ENCODE results near the gene LRP8. TPM values are rescaled to one million over a fixed set of nuclear protein-coding genes. Genes with fewer than 3 reads are reported as not detected.

Gene LRP8
- total and polyA plus RNA-seq, 2 of the 4 experiments (the other 2 are of a cell fraction) = 12.0 to 12.1 TPM

GRCh38 chr1:53249706-53250105, 78.2 kb downstream of the LRP8 start:
- Histone ChIP-seq H4K5ac (ENCODE audit: low read depth, low read length) (no peak overlapping the region), H3K23ac (ENCODE audit: low read depth, low read length) (no peak overlapping the region), H2BK120ac (ENCODE audit: low read depth, low read length) (0 out of 2 replicates have a peak overlapping the region, but pooled peaks have one; percentile 21), H3K18ac (ENCODE audit: low read depth, low read length) (no peak overlapping the region), H3K4me3 (ENCODE audit: insufficient read depth, low read depth, low read length) (no peak overlapping the region), H2AFZ (replicated peaks; ENCODE audit: low read length, poor library complexity) (no peak overlapping the region), H3K27me3 (ENCODE audit: control insufficient read depth, insufficient read depth, low read length) (no peaks in the 10 kb centered on the region), H3K79me1 (ENCODE audit: low read depth in 1 of 2, low read length in 2 of 2) (no peaks in the 10 kb centered on the region), H4K8ac (ENCODE audit: low read depth in 2 of 2, low read length in 2 of 2) (no peak overlapping the region), H3K56ac (ENCODE audit: extremely low read depth, insufficient read depth, low read length) (no peak overlapping the region), H4K91ac (ENCODE audit: insufficient read depth, low read depth, low read length) (peak overlapping the region; percentile 38; the same call in 1 of the 2 replicates), H3K4me2 (ENCODE audit: low read depth, low read length) (no peak overlapping the region), H2BK5ac (ENCODE audit: low read depth, low read length, poor library complexity, severe bottlenecking) (no peak overlapping the region), H3K27ac (ENCODE audit: insufficient read depth, low read length) (no peak overlapping the region), H3K4me1 (ENCODE audit: control insufficient read depth, insufficient read depth, low read length) (peaks cover 10% of the 10 kb centered on the region), H3K14ac (replicated peaks; ENCODE audit: low read depth, low read length) (no peak overlapping the region), H4K20me1 (ENCODE audit: insufficient read depth, low read length) (no peaks in the 10 kb centered on the region), H2BK15ac (ENCODE audit: low read depth, low read length) (peak overlapping the region; percentile 38; the same call in 2 of the 3 replicates), H2AK9ac (replicated peaks; ENCODE audit: low read depth, low read length, poor library complexity) (no peak overlapping the region), H3K4ac (ENCODE audit: low read depth, low read length) (no peak overlapping the region), H3K9ac (ENCODE audit: low read depth, low read length) (no peak overlapping the region), H3K9me3 (ENCODE audit: control insufficient read depth, insufficient read depth, low read length) (no peaks in the 10 kb centered on the region), H3K9me1 (ENCODE audit: insufficient read depth, low read length) (peaks cover 15% of the 10 kb centered on the region), H2BK20ac (ENCODE audit: low read depth, low read length) (no peak overlapping the region; the same call in none of the 2 replicates), H2AK5ac (ENCODE audit: low read depth, low read length) (no peak overlapping the region), H3K36me3 (ENCODE audit: control insufficient read depth, insufficient read depth, low read length) (no peaks in the 10 kb centered on the region)
- intact Hi-C loops (cut with micrococcal nuclease) (no loop called here), in situ Hi-C loops (cut with MboI; ENCODE audit: low sequenced_read_pairs) (no loop called here), dilution Hi-C loops (cut with HindIII; ENCODE audit: low sequenced_read_pairs, unreplicated experiment) (no loop called here)
- TF ChIP-seq CEBPB (IDR thresholded peaks at IDR 0.05; ENCODE audit: low read depth, low read length) = no peak
- no peak for TF ChIP-seq CTCF (conservative IDR thresholded peaks at IDR 0.05; ENCODE audit: low read depth, low read length)
- no peak for TF ChIP-seq MAFK (IDR thresholded peaks at IDR 0.05; ENCODE audit: low read depth, low read length)
- no peak for TF ChIP-seq POLR2A (IDR thresholded peaks at IDR 0.05; ENCODE audit: low read depth, low read length)
- TF ChIP-seq SMC3 (IDR thresholded peaks at IDR 0.05; ENCODE audit: low read depth, low read length) = no peak
- TF ChIP-seq USF2 (IDR thresholded peaks at IDR 0.05; ENCODE audit: low read depth, low read length) = no peak
- no peak for TF ChIP-seq RAD21 (IDR thresholded peaks at IDR 0.05; ENCODE audit: low read length)
- no peak for TF ChIP-seq RFX5 (IDR thresholded peaks at IDR 0.05; ENCODE audit: low read depth, low read length)
- TF ChIP-seq NFE2L2 (IDR thresholded peaks at IDR 0.05; ENCODE audit: low read depth, low read length) = no peak
- DNase-seq = no peak
- no peak for ATAC-seq (ENCODE audit: low read depth)
- POLR2A ChIA-PET (ENCODE audit: unreplicated experiment) = no interaction called here
- WGBS, 2 experiments (ENCODE audit: extremely low coverage in 2 of 2, insufficient read length in 1 of 2) = 83% methylated on average over 1 of the region's 3 CpGs; no CpG with 5 or more reads in 1 of the 2 experiments
- CTCF ChIA-PET = no interaction called here
- no TSS peak for BruUV-seq (replicated peaks)

Measured in IMR-90 (cell line).